ENCODE results near the gene WFDC5.

Gene WFDC5

GRCh38 chr20:45128099-45128498 is 13.1 kb upstream of the WFDC5 start:
- TF ChIP-seq CTCF (IDR thresholded peaks at IDR 0.05; ENCODE audit: low read depth, low read length, missing control alignments): no peak
- DNase-seq (ENCODE audit: low read depth): no peak
- no peak overlapping the region for H3K4me3 ChIP-seq (ENCODE audit: low read depth, low read length)

- TF ChIP-seq CTCF (IDR thresholded peaks at IDR 0.05; ENCODE audit: low read depth, low read length, missing control alignments): no peak
- H3K4me3 ChIP-seq (ENCODE audit: low read depth, low read length): no peak within 1 kb of the TSS
- DNase-seq (ENCODE audit: low read depth): no peak
These were observed 9.4 kb upstream of the WFDC5 start, which contains the start of gene WFDC12 for GRCh38 chr20:45124365-45124764. Gene WFDC12 (minus strand): TSS chr20:45124465. CDS start chr20:45124447, 18 bp downstream.

GRCh38 chr20:45121388-45121787 is 6.4 kb upstream of the WFDC5 start:
- DNase-seq (ENCODE audit: low read depth): no peak
- TF ChIP-seq CTCF (IDR thresholded peaks at IDR 0.05; ENCODE audit: low read depth, low read length, missing control alignments): no peak
- H3K4me3 ChIP-seq (ENCODE audit: low read depth, low read length): no peak overlapping the region

- no peak for DNase-seq (ENCODE audit: low read depth)
- no peak overlapping the region for H3K4me3 ChIP-seq (ENCODE audit: low read depth, low read length)
- no peak for TF ChIP-seq CTCF (IDR thresholded peaks at IDR 0.05; ENCODE audit: low read depth, low read length, missing control alignments)
These were observed 4.7 kb upstream of the WFDC5 start for GRCh38 chr20:45119556-45120266.

- DNase-seq (ENCODE audit: low read depth): no peak
- no peak for TF ChIP-seq CTCF (IDR thresholded peaks at IDR 0.05; ENCODE audit: low read depth, low read length, missing control alignments)
- H3K4me3 ChIP-seq (ENCODE audit: low read depth, low read length): no peak overlapping the region
These were observed 3.1 kb upstream of the WFDC5 start for GRCh38 chr20:45118028-45118427.

- TF ChIP-seq CTCF (IDR thresholded peaks at IDR 0.05; ENCODE audit: low read depth, low read length, missing control alignments): no peak
- no peak overlapping the region for H3K4me3 ChIP-seq (ENCODE audit: low read depth, low read length)
- no peak for DNase-seq (ENCODE audit: low read depth)
These were observed 2.6 kb upstream of the WFDC5 start for GRCh38 chr20:45117581-45117980.

- no peak for TF ChIP-seq CTCF (IDR thresholded peaks at IDR 0.05; ENCODE audit: low read depth, low read length, missing control alignments)
- DNase-seq (ENCODE audit: low read depth): no peak
- no peak overlapping the region for H3K4me3 ChIP-seq (ENCODE audit: low read depth, low read length)
These were observed 855 bp upstream of the WFDC5 start for GRCh38 chr20:45115829-45116228.
